Measurements from ENCODE around the gene NUCKS1. TPM values are rescaled to one million over a fixed set of nuclear protein-coding genes. Genes with fewer than 3 reads are reported as not detected.

NUCKS1 gene
- total and polyA plus RNA-seq, 2 of the 13 experiments (the other 11 are each of a cell fraction or from before 2014, with no cell fraction given), result 35.5 to 117 TPM

DNA sequence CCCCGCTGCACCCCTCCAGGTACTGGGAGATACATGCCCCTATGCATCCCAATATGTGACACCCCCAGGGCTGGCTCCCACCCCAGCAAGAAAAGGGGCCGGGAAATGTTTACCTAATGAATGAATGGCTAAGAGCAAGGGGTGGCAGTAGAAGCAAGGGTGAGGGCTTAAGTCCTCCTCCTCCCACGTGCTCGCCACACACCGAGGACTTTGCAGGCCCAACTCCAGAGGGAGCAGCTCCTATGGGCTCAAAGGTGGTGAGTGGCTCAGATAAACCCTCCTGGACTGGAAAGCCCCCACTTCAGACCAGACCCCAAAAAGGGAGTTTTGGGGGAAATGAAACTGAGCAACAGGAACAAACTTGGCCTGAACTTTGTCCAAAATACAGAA, 81.0 kb downstream of the NUCKS1 start (continued):
- TF ChIP-seq, protein P1, sequence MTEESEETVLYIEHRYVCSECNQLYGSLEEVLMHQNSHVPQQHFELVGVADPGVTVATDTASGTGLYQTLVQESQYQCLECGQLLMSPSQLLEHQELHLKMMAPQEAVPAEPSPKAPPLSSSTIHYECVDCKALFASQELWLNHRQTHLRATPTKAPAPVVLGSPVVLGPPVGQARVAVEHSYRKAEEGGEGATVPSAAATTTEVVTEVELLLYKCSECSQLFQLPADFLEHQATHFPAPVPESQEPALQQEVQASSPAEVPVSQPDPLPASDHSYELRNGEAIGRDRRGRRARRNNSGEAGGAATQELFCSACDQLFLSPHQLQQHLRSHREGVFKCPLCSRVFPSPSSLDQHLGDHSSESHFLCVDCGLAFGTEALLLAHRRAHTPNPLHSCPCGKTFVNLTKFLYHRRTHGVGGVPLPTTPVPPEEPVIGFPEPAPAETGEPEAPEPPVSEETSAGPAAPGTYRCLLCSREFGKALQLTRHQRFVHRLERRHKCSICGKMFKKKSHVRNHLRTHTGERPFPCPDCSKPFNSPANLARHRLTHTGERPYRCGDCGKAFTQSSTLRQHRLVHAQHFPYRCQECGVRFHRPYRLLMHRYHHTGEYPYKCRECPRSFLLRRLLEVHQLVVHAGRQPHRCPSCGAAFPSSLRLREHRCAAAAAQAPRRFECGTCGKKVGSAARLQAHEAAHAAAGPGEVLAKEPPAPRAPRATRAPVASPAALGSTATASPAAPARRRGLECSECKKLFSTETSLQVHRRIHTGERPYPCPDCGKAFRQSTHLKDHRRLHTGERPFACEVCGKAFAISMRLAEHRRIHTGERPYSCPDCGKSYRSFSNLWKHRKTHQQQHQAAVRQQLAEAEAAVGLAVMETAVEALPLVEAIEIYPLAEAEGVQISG (CRISPR knock-in tag; IDR thresholded peaks at IDR 0.05), result peak; percentile 31
- TF ChIP-seq, protein P2, sequence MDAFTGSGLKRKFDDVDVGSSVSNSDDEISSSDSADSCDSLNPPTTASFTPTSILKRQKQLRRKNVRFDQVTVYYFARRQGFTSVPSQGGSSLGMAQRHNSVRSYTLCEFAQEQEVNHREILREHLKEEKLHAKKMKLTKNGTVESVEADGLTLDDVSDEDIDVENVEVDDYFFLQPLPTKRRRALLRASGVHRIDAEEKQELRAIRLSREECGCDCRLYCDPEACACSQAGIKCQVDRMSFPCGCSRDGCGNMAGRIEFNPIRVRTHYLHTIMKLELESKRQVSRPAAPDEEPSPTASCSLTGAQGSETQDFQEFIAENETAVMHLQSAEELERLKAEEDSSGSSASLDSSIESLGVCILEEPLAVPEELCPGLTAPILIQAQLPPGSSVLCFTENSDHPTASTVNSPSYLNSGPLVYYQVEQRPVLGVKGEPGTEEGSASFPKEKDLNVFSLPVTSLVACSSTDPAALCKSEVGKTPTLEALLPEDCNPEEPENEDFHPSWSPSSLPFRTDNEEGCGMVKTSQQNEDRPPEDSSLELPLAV (CRISPR knock-in tag; conservative IDR thresholded peaks at IDR 0.05; ENCODE audit: low read depth), result no peak
- peak; percentile 43; the same call in 1 of the 2 replicates for TF ChIP-seq RAD21 (CRISPR knock-in tag; IDR thresholded peaks at IDR 0.05)
- no peak for TF ChIP-seq ZNF296 (CRISPR knock-in tag; conservative IDR thresholded peaks at IDR 0.05)
- TF ChIP-seq ZNF44 (CRISPR knock-in tag; IDR thresholded peaks at IDR 0.05), result no peak
- no peak for TF ChIP-seq ARHGAP35 (CRISPR knock-in tag; IDR thresholded peaks at IDR 0.05; ENCODE audit: borderline replicate concordance)
- TF ChIP-seq, protein P3, sequence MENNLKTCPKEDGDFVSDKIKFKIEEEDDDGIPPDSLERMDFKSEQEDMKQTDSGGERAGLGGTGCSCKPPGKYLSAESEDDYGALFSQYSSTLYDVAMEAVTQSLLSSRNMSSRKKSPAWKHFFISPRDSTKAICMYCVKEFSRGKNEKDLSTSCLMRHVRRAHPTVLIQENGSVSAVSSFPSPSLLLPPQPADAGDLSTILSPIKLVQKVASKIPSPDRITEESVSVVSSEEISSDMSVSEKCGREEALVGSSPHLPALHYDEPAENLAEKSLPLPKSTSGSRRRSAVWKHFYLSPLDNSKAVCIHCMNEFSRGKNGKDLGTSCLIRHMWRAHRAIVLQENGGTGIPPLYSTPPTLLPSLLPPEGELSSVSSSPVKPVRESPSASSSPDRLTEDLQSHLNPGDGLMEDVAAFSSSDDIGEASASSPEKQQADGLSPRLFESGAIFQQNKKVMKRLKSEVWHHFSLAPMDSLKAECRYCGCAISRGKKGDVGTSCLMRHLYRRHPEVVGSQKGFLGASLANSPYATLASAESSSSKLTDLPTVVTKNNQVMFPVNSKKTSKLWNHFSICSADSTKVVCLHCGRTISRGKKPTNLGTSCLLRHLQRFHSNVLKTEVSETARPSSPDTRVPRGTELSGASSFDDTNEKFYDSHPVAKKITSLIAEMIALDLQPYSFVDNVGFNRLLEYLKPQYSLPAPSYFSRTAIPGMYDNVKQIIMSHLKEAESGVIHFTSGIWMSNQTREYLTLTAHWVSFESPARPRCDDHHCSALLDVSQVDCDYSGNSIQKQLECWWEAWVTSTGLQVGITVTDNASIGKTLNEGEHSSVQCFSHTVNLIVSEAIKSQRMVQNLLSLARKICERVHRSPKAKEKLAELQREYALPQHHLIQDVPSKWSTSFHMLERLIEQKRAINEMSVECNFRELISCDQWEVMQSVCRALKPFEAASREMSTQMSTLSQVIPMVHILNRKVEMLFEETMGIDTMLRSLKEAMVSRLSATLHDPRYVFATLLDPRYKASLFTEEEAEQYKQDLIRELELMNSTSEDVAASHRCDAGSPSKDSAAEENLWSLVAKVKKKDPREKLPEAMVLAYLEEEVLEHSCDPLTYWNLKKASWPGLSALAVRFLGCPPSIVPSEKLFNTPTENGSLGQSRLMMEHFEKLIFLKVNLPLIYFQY (CRISPR knock-in tag; IDR thresholded peaks at IDR 0.05; ENCODE audit: borderline replicate concordance), result no peak
- TF ChIP-seq ZFX (CRISPR knock-in tag; IDR thresholded peaks at IDR 0.05; ENCODE audit: low read depth), result peak; percentile 78
- TF ChIP-seq ZNF7 (CRISPR knock-in tag; IDR thresholded peaks at IDR 0.05), result peak; percentile 80; the same call in 1 of the 2 replicates
- TF ChIP-seq CREM (IDR thresholded peaks at IDR 0.05), result no peak
- no peak for TF ChIP-seq CREM (CRISPR knock-in tag; IDR thresholded peaks at IDR 0.05)
- peak; percentile 59 for TF ChIP-seq SALL1 (CRISPR knock-in tag; IDR thresholded peaks at IDR 0.05)
- TF ChIP-seq REPIN1 (CRISPR knock-in tag; IDR thresholded peaks at IDR 0.05; ENCODE audit: borderline replicate concordance, low read depth), result no peak
- TF ChIP-seq ZNF816 (CRISPR knock-in tag; IDR thresholded peaks at IDR 0.05; ENCODE audit: borderline replicate concordance), result peak; percentile 46; the same call in 1 of the 2 replicates
- TF ChIP-seq, protein P4, sequence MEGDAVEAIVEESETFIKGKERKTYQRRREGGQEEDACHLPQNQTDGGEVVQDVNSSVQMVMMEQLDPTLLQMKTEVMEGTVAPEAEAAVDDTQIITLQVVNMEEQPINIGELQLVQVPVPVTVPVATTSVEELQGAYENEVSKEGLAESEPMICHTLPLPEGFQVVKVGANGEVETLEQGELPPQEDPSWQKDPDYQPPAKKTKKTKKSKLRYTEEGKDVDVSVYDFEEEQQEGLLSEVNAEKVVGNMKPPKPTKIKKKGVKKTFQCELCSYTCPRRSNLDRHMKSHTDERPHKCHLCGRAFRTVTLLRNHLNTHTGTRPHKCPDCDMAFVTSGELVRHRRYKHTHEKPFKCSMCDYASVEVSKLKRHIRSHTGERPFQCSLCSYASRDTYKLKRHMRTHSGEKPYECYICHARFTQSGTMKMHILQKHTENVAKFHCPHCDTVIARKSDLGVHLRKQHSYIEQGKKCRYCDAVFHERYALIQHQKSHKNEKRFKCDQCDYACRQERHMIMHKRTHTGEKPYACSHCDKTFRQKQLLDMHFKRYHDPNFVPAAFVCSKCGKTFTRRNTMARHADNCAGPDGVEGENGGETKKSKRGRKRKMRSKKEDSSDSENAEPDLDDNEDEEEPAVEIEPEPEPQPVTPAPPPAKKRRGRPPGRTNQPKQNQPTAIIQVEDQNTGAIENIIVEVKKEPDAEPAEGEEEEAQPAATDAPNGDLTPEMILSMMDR (CRISPR knock-in tag; IDR thresholded peaks at IDR 0.05), result peak; percentile 66
- TF ChIP-seq HOXA5 (CRISPR knock-in tag; IDR thresholded peaks at IDR 0.05), result no peak
- no peak for TF ChIP-seq KDM1A (CRISPR knock-in tag; IDR thresholded peaks at IDR 0.05)
- peak; percentile 47 for TF ChIP-seq STAG1 (CRISPR knock-in tag; IDR thresholded peaks at IDR 0.05)
- TF ChIP-seq, protein P5, sequence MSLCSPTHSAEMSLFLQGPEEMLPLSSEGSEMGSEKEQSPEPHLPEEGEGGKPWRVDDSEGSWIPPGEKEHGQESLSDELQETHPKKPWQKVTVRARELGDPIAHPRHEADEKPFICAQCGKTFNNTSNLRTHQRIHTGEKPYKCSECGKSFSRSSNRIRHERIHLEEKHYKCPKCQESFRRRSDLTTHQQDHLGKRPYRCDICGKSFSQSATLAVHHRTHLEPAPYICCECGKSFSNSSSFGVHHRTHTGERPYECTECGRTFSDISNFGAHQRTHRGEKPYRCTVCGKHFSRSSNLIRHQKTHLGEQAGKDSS (CRISPR knock-in tag; IDR thresholded peaks at IDR 0.05; ENCODE audit: borderline replicate concordance, low read depth), result no peak
- TF ChIP-seq HDAC1 (CRISPR knock-in tag; IDR thresholded peaks at IDR 0.05), result peak; percentile 33; the same call in 1 of the 2 replicates
- TF ChIP-seq SP2 (CRISPR knock-in tag; IDR thresholded peaks at IDR 0.05), result no peak

Measured in HepG2 (cell line).